Prostate gland (tissue), 2 donors: ENCODE results near the gene DCANP1.

Source experiments
- CTCF ChIP-seq, 4 experiments: fragments of 200-600 bp in 2 of 4; fragments of 450-650 bp in 2 of 4; sonication (generic) in 2 of 4; IDR thresholded peaks; 1 replicate in 3 of 4; 2 replicates in 1 of 4; pipeline ENCODE4 v1.5.1; 2016 to 2019; ENCODE audit warnings: antibody characterized with exemption in 4 of 4, mild to moderate bottlenecking in 2 of 4, moderate library complexity in 2 of 4
- POLR2A ChIP-seq: fragments of 450-650 bp; IDR thresholded peaks from one replicate; pipeline ENCODE4 v1.6.1; 2016; ENCODE audit warnings: antibody characterized with exemption, mild to moderate bottlenecking
- POLR2AphosphoS5 ChIP-seq: sonication (generic); formaldehyde crosslinking; IDR thresholded peaks from one replicate; pipeline ENCODE4 v1.6.1; 2017; ENCODE audit warnings: antibody characterized with exemption

GRCh38 chr5:135491552-135492318 is 44.6 kb upstream of the DCANP1 start:
- TF ChIP-seq POLR2A (no peak), CTCF (IDR thresholded peaks at IDR 0.05) (no peak), POLR2AphosphoS5 (no peak)
